SH-SY5Y (cell line): ENCODE results near the gene FAM118B.

Experiments used
- GATA2 ChIP-seq: IDR thresholded peaks from 2 replicates; pipeline ENCODE4 v1.6.1; 2011; ENCODE audit warnings: mild to moderate bottlenecking, low read depth, low read length
- GATA3 ChIP-seq: IDR thresholded peaks from 2 replicates; pipeline ENCODE4 v1.6.1; 2011; ENCODE audit warnings: low read depth, mild to moderate bottlenecking, low read length, moderate library complexity

DNA sequence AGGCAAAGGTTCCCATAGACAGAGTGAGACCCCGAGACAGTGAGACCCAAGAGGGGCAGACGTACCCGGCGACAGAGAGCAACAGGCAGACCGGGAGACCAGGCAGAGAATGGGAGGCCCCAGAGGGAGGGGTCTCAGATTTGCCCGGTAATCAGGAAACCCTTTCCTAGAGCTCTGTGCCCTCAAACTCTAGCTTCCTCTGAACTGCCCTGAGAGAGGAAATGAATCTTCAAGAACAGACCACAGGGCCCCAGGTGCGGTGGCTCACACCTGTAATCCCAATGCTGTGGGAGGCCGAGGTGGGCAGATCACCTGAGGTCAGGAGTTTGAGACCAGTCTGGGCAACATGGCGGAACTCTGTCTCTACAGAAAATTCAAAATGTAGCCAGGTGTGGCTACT, 47.8 kb upstream of the FAM118B start:
- TF ChIP-seq GATA2 (no peak), GATA3 (no peak)
